HepG2 (cell line): ENCODE measurements around the gene MEX3A.

Experiments
- DBP ChIP-seq: sonication (generic); formaldehyde crosslinking; IDR thresholded peaks from 2 replicates; pipeline ENCODE4 v1.4.0; 2020; ENCODE audit warnings: missing genetic modification reagents; ENCODE audit errors: not compliant biosample characterization
- EP300 ChIP-seq, 3 experiments: sonication (generic) in 1 of 3; formaldehyde crosslinking in 1 of 3; IDR thresholded peaks; 2 replicates each; pipeline versions ENCODE4 v1.5.1 to v1.6.1; 2011 to 2020; ENCODE audit warnings: low read depth in 2 of 3, low read length in 2 of 3, borderline replicate concordance in 1 of 3, improper control_type of control experiment in 1 of 3, mild to moderate bottlenecking in 1 of 3, missing genetic modification reagents in 1 of 3, moderate library complexity in 1 of 3
- IRF1 ChIP-seq: sonication (generic); formaldehyde crosslinking; IDR thresholded peaks from 2 replicates; pipeline ENCODE4 v1.4.0; 2020; ENCODE audit warnings: low read depth, mild to moderate bottlenecking, missing genetic modification reagents
- MTA1 ChIP-seq: sonication (generic); formaldehyde crosslinking; IDR thresholded peaks from 2 replicates; pipeline ENCODE4 v1.4.0; 2020; ENCODE audit warnings: missing genetic modification reagents, mild to moderate bottlenecking, borderline replicate concordance
- MXD4 ChIP-seq: IDR thresholded peaks from 2 replicates; pipeline ENCODE4 v1.6.1; 2016; ENCODE audit warnings: mild to moderate bottlenecking, missing biosample characterization, missing genetic modification reagents
- SRSF1 ChIP-seq: fragments of 200-400 bp; formaldehyde crosslinking; optimal IDR thresholded peaks from 2 replicates; pipeline ENCODE3; 2017; ENCODE audit warnings: mild to moderate bottlenecking, low read depth, low read length, moderate library complexity

GRCh38 chr1:156115514-156116374, 33.5 kb upstream of the MEX3A start:
- no peak for TF ChIP-seq MXD4 (CRISPR knock-in tag)
- no peak for TF ChIP-seq EP300 (IDR thresholded peaks at IDR 0.05; ENCODE audit: low read depth in 2 of 2, low read length in 2 of 2)
- TF ChIP-seq EP300 (CRISPR knock-in tag; IDR thresholded peaks at IDR 0.05; ENCODE audit: borderline replicate concordance) = no peak
- TF ChIP-seq MTA1 = peak; percentile 49; the same call in 1 of the 2 replicates
- no peak for TF ChIP-seq SRSF1
- no peak for TF ChIP-seq IRF1 (CRISPR knock-in tag)
- no peak for TF ChIP-seq DBP (CRISPR knock-in tag)
